IMR-90 (cell line): ENCODE measurements around the gene SCGB1D1. TPM values are rescaled to one million over a fixed set of nuclear protein-coding genes. Genes with fewer than 3 reads are reported as not detected.

Source experiments
- ATAC-seq: fragments of 200-7000 bp; cut with Tn5 transposase; 2 replicates; pipeline ENCODE4 v1.9.1; 2020; ENCODE audit warnings: low read depth, mild to moderate bottlenecking, moderate library complexity
- BruUV-seq: library from RNA; stranded (reverse); fragments of 400-500 nt; replicated peaks from 2 replicates; lab custom pipeline; 2021; lab: Mats Ljungman, UMichigan
- CTCF ChIA-PET: fragments of 300-600 bp; formaldehyde crosslinking; extraction: SDS; loops from one replicate; lab custom pipeline; 2021; ENCODE audit warnings: antibody characterized with exemption; lab: Yijun Ruan, JAX
- POLR2A ChIA-PET: fragments of 300-600 bp; sonication (Branson Sonifier 250); formaldehyde crosslinking; loops from one replicate; lab custom pipeline; 2022; ENCODE audit warnings: antibody characterized with exemption; ENCODE audit not compliant: unreplicated experiment; lab: Charles Lee
- DNase-seq: peaks from one replicate; pipeline ENCODE4 v3.0.0; 2013
- H2AFZ ChIP-seq: replicated peaks from 2 replicates; pipeline ENCODE3; 2013; ENCODE audit warnings: low read length, mild to moderate bottlenecking; ENCODE audit not compliant: poor library complexity
- H2AK5ac ChIP-seq: 2 replicates; pipeline ENCODE4 v1.6.1; 2013; ENCODE audit warnings: low read depth, low read length, inconsistent platforms
- H2AK9ac ChIP-seq: replicated peaks from 2 replicates; pipeline ENCODE3; 2013; ENCODE audit warnings: mild to moderate bottlenecking, low read depth, low read length, moderate library complexity; ENCODE audit not compliant: poor library complexity
- H2BK120ac ChIP-seq: 2 replicates; pipeline ENCODE4 v1.6.1; 2013; ENCODE audit warnings: low read depth, low read length, inconsistent platforms
- H2BK15ac ChIP-seq: 3 replicates; pipeline ENCODE4 v1.6.1; 2013; ENCODE audit warnings: low read depth, low read length, inconsistent platforms
- H2BK20ac ChIP-seq: 2 replicates; pipeline ENCODE4 v1.6.1; 2013; ENCODE audit warnings: low read depth, mild to moderate bottlenecking, inconsistent platforms, low read length, moderate library complexity
- H2BK5ac ChIP-seq: 2 replicates; pipeline ENCODE4 v1.6.1; 2013; ENCODE audit warnings: mild to moderate bottlenecking, low read depth, low read length, inconsistent platforms; ENCODE audit not compliant: poor library complexity, severe bottlenecking
- H3K14ac ChIP-seq: replicated peaks from 2 replicates; pipeline ENCODE4 v1.6.1; 2013; ENCODE audit warnings: low read depth, low read length, inconsistent platforms
- H3K18ac ChIP-seq: 2 replicates; pipeline ENCODE4 v1.6.1; 2013; ENCODE audit warnings: low read depth, low read length, control low read depth
- H3K23ac ChIP-seq: 2 replicates; pipeline ENCODE4 v1.6.1; 2013; ENCODE audit warnings: low read depth, low read length, inconsistent platforms
- H3K27ac ChIP-seq: 2 replicates; pipeline ENCODE4 v1.5.1; 2013; ENCODE audit warnings: mild to moderate bottlenecking, control low read depth, low read length; ENCODE audit not compliant: insufficient read depth
- H3K27me3 ChIP-seq: 2 replicates; pipeline ENCODE4 v1.6.1; 2013; ENCODE audit warnings: low read length; ENCODE audit not compliant: control insufficient read depth, insufficient read depth
- H3K36me3 ChIP-seq: 2 replicates; pipeline ENCODE4 v1.6.1; 2013; ENCODE audit warnings: low read length, mixed read lengths; ENCODE audit not compliant: control insufficient read depth, insufficient read depth
- H3K4ac ChIP-seq: 2 replicates; pipeline ENCODE4 v1.6.1; 2013; ENCODE audit warnings: low read depth, low read length, inconsistent platforms
- H3K4me1 ChIP-seq: 2 replicates; pipeline ENCODE4 v1.6.1; 2013; ENCODE audit warnings: low read length, mixed read lengths; ENCODE audit not compliant: control insufficient read depth, insufficient read depth
- H3K4me2 ChIP-seq: 2 replicates; pipeline ENCODE4 v1.6.1; 2013; ENCODE audit warnings: low read depth, mild to moderate bottlenecking, control low read depth, low read length, moderate library complexity
- H3K4me3 ChIP-seq: 2 replicates; pipeline ENCODE4 v1.5.1; 2013; ENCODE audit warnings: low read depth, mild to moderate bottlenecking, control low read depth, low read length, moderate library complexity; ENCODE audit not compliant: insufficient read depth
- H3K56ac ChIP-seq: 2 replicates; pipeline ENCODE4 v1.6.1; 2013; ENCODE audit warnings: low read length, inconsistent platforms; ENCODE audit not compliant: insufficient read depth; ENCODE audit errors: extremely low read depth
- H3K79me1 ChIP-seq, 2 experiments: 2 replicates each; pipeline ENCODE4 v1.6.1; 2013; ENCODE audit warnings: low read length in 2 of 2, inconsistent platforms in 1 of 2, low read depth in 1 of 2
- H3K9ac ChIP-seq: 2 replicates; pipeline ENCODE4 v1.6.1; 2013; ENCODE audit warnings: low read depth, low read length, control low read depth
- H3K9me1 ChIP-seq: 2 replicates; pipeline ENCODE4 v1.6.1; 2013; ENCODE audit warnings: low read length, inconsistent platforms; ENCODE audit not compliant: insufficient read depth
- H3K9me3 ChIP-seq: 2 replicates; pipeline ENCODE4 v1.6.1; 2013; ENCODE audit warnings: low read length; ENCODE audit not compliant: control insufficient read depth, insufficient read depth
- H4K20me1 ChIP-seq: 2 replicates; pipeline ENCODE4 v1.6.1; 2013; ENCODE audit warnings: low read length, inconsistent platforms; ENCODE audit not compliant: insufficient read depth
- H4K5ac ChIP-seq: 2 replicates; pipeline ENCODE4 v1.6.1; 2013; ENCODE audit warnings: mild to moderate bottlenecking, low read depth, low read length, control low read depth
- H4K8ac ChIP-seq, 2 experiments: 2 replicates each; pipeline ENCODE4 v1.6.1; 2013; ENCODE audit warnings: low read depth in 2 of 2, low read length in 2 of 2, control low read depth in 1 of 2, inconsistent platforms in 1 of 2
- H4K91ac ChIP-seq: 2 replicates; pipeline ENCODE4 v1.6.1; 2013; ENCODE audit warnings: low read depth, low read length, inconsistent platforms; ENCODE audit not compliant: insufficient read depth
- RFX5 ChIP-seq: IDR thresholded peaks from 2 replicates; pipeline ENCODE4 v1.8.0; 2012; ENCODE audit warnings: low read depth, mild to moderate bottlenecking, low read length, moderate library complexity
- WGBS, 2 experiments: methylation state at CpG; one replicate each; pipeline versions ENCODE4 v1.1.5 to v1.1.7; 2013; ENCODE audit warnings: missing lambda C conversion rate in 2 of 2; ENCODE audit not compliant: insufficient read length in 1 of 2; ENCODE audit errors: extremely low coverage in 2 of 2; 5-methylcytosine and 5-hydroxymethylcytosine counted together
- dilution Hi-C: fragments of 300-500 bp; cut with HindIII; formaldehyde crosslinking; loops from one replicate; pipeline ENCODE4 v1.14.3; 2018; ENCODE audit warnings: low sequenced_read_pairs; ENCODE audit not compliant: unreplicated experiment
- in situ Hi-C: fragments of 300-500 bp; cut with MboI; formaldehyde crosslinking; loops from 3 replicates; pipeline ENCODE4 v1.14.3; 2019; ENCODE audit warnings: low sequenced_read_pairs, inconsistent platforms, mixed read lengths
- intact Hi-C: fragments of 100-400 bp; cut with micrococcal nuclease; formaldehyde crosslinking; loops from 2 replicates; pipeline ENCODE4 v1.10.0; 2022
- polyA plus RNA-seq, 3 experiments: library from polyadenylated mRNA; depleted of rRNA; stranded (reverse); fragments of >200 nt; gene quantifications; 2 replicates each; pipeline ENCODE4 v1.2.3, GENCODE V29; 2012; ENCODE audit warnings: low replicate concordance in 1 of 3
- total RNA-seq: library from RNA; depleted of rRNA; stranded (reverse); fragments of >200 nt; gene quantifications from 2 replicates; pipeline ENCODE4 v1.2.3, GENCODE V29; 2012

SCGB1D1 gene
- total and polyA plus RNA-seq, 2 of the 4 experiments (the other 2 are of a cell fraction): not detected

DNA sequence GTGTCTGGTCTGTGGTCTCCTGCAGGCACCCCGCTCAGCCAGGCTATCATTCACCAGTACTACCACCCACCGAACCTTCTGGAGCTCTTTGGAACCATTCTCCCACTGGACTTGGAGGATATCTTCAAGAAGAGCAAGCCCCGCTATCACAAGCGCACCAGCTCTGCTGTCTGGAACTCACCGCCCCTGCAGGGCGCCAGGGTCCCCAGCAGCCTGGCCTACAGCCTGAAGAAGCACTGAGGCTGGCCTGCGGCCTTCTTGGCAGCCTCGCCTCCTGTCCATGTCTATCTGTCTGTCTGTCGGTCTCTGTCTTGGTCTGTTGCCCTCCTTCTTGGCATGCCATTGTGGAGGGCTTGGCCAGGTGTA, 38.3 kb upstream of the SCGB1D1 start:
- no peak overlapping the region for H3K27ac ChIP-seq
- CTCF ChIA-PET: no interaction called here
- no peak overlapping the region for H2BK15ac ChIP-seq
- no peak overlapping the region for H4K5ac ChIP-seq
- H3K9me3 ChIP-seq: no peaks in the 10 kb centered on the region
- H4K20me1 ChIP-seq: 0 out of 2 replicates have a peak, but pooled peaks cover 4% of the 10 kb centered on the region
- intact Hi-C loops: no loop called here
- peaks cover 42% of the 10 kb centered on the region for H3K36me3 ChIP-seq
- POLR2A ChIA-PET: interaction anchor here (0.6 kb wide), 1 partner anchor 61 kb away, joined by 5 read pairs; no protein-coding TSS in a partner anchor
- no peak overlapping the region for H3K9ac ChIP-seq
- dilution Hi-C loops: no loop called here
- no peak overlapping the region for H2BK5ac ChIP-seq
- no peak overlapping the region for H3K56ac ChIP-seq
- no peak overlapping the region for H3K23ac ChIP-seq
- WGBS, 2 experiments: 97% methylated on average over 4 of the region's 9 CpGs; no CpG with 5 or more reads in 1 of the 2 experiments
- peaks cover 0 to 5% of the 10 kb centered on the region in 2 experiments; a peak in 2 of 4 replicates for H3K79me1 ChIP-seq
- no peak overlapping the region for H2BK120ac ChIP-seq
- H3K4me3 ChIP-seq: no peak overlapping the region
- H3K14ac ChIP-seq: no peak overlapping the region
- H3K27me3 ChIP-seq: no peaks in the 10 kb centered on the region
- no peak overlapping the region for H2AFZ ChIP-seq
- H3K4me1 ChIP-seq: no peaks in the 10 kb centered on the region
- H3K9me1 ChIP-seq: no peaks in the 10 kb centered on the region
- H4K8ac ChIP-seq: no peak overlapping the region
- H3K4me2 ChIP-seq: no peak overlapping the region
- H2AK9ac ChIP-seq: no peak overlapping the region
- no peak overlapping the region for H3K18ac ChIP-seq
- no peak overlapping the region for H4K91ac ChIP-seq
- BruUV-seq: no TSS peak
- no peak for DNase-seq
- H3K4ac ChIP-seq: no peak overlapping the region
- no peak overlapping the region for H2BK20ac ChIP-seq
- no peak for TF ChIP-seq RFX5
- H2AK5ac ChIP-seq: no peak overlapping the region
- ATAC-seq: no peak
- in situ Hi-C loops: no loop called here
